GM18505 (cell line): ENCODE data around the gene SARS1.
"Not testable (repeated sequence)": the region's sequence is repeated elsewhere in the genome, so short reads cannot be mapped to it uniquely, and the experiment has no call there.

ENCODE experiments used
- ATAC-seq: cut with Tn5 transposase; IDR thresholded peaks from one replicate; pipeline ENCODE4 v1.9.1; 2021; ENCODE audit not compliant: unreplicated experiment
- POLR2A ChIP-seq: IDR thresholded peaks from 4 replicates; pipeline ENCODE4 v1.6.1; 2011; ENCODE audit warnings: borderline replicate concordance; ENCODE audit not compliant: insufficient read depth, insufficient read length; ENCODE audit errors: extremely low read depth

Gene SARS1

GRCh38 chr1:109280862-109281261 is 67.1 kb downstream of the SARS1 start:
- TF ChIP-seq POLR2A = no peak
- ATAC-seq = no peak

- no peak for TF ChIP-seq POLR2A
- ATAC-seq = no peak
Observed at GRCh38 chr1:109281680-109282496, 68.2 kb downstream of the SARS1 start.

GRCh38 chr1:109282497-109282951 is 68.8 kb downstream of the SARS1 start:
- no peak for TF ChIP-seq POLR2A
- ATAC-seq = no peak

GRCh38 chr1:109282952-109283747 is 69.4 kb downstream of the SARS1 start, which contains the start of gene PSRC1:
PSRC1 (minus strand) TSS chr1:109283145.
- ATAC-seq = peak; percentile 96
- peak; percentile 74 for TF ChIP-seq POLR2A

- peak; percentile 20 for ATAC-seq
- TF ChIP-seq POLR2A = no peak
Observed at GRCh38 chr1:109283748-109284600, 70.3 kb downstream of the SARS1 start.

- not testable (repeated sequence) for ATAC-seq
Observed at GRCh38 chr1:109286762-109287161, 73.0 kb downstream of the SARS1 start.
